HepG2 (cell line): ENCODE data around the gene AMIGO3. TPM values are rescaled to one million over a fixed set of nuclear protein-coding genes. Genes with fewer than 3 reads are reported as not detected.

Source experiments
- ATF4 ChIP-seq, 2 experiments: fragments of 450-650 bp in 1 of 2; sonication (generic) in 1 of 2; formaldehyde crosslinking; IDR thresholded peaks; 2 replicates each; pipeline versions ENCODE4 v1.5.0 to v1.8.0; 2020 to 2022; ENCODE audit warnings: mild to moderate bottlenecking in 1 of 2, missing genetic modification reagents in 1 of 2
- CCDC6 ChIP-seq: sonication (generic); formaldehyde crosslinking; IDR thresholded peaks from 2 replicates; pipeline ENCODE4 v1.8.1; 2022; ENCODE audit warnings: mild to moderate bottlenecking, missing genetic modification reagents, moderate library complexity
- CHD4 ChIP-seq: fragments of 200-600 bp; sonication (generic); IDR thresholded peaks from 2 replicates; pipeline ENCODE4 v1.7.0; 2017; ENCODE audit warnings: mild to moderate bottlenecking, low read length, borderline replicate concordance
- ELF3 ChIP-seq: IDR thresholded peaks from 2 replicates; pipeline ENCODE4 v1.6.1; 2016; ENCODE audit warnings: missing genetic modification reagents, missing compliant biosample characterization
- ETV5 ChIP-seq: IDR thresholded peaks from 2 replicates; pipeline ENCODE4 v1.6.1; 2018; ENCODE audit warnings: missing biosample characterization, missing genetic modification reagents, inconsistent platforms, borderline replicate concordance
- FOXJ3 ChIP-seq: sonication (generic); formaldehyde crosslinking; IDR thresholded peaks from 2 replicates; pipeline ENCODE4 v1.4.0; 2020; ENCODE audit warnings: missing genetic modification reagents, mild to moderate bottlenecking, borderline replicate concordance
- KLF16 ChIP-seq, 2 experiments: sonication (generic) in 1 of 2; formaldehyde crosslinking in 1 of 2; IDR thresholded peaks; 2 replicates each; pipeline versions ENCODE4 v1.6.1 to v1.8.0; 2016 to 2023; ENCODE audit warnings: missing genetic modification reagents in 2 of 2, missing compliant biosample characterization in 1 of 2
- MED8 ChIP-seq: sonication (generic); formaldehyde crosslinking; IDR thresholded peaks from 2 replicates; pipeline ENCODE4 v1.8.1; 2023; ENCODE audit warnings: mild to moderate bottlenecking, missing genetic modification reagents; ENCODE audit not compliant: insufficient replicate concordance
- MTA1 ChIP-seq: sonication (generic); formaldehyde crosslinking; IDR thresholded peaks from 2 replicates; pipeline ENCODE4 v1.4.0; 2020; ENCODE audit warnings: missing genetic modification reagents, mild to moderate bottlenecking, borderline replicate concordance
- MTA3 ChIP-seq: sonication (generic); formaldehyde crosslinking; IDR thresholded peaks from 2 replicates; pipeline ENCODE4 v1.4.0; 2020; ENCODE audit warnings: missing genetic modification reagents
- NR2F6 ChIP-seq, 2 experiments: IDR thresholded peaks; 2 replicates each; pipeline ENCODE4 v1.6.1; 2016; ENCODE audit warnings: antibody characterized with exemption in 1 of 2, mild to moderate bottlenecking in 1 of 2
- POLR2AphosphoS2 ChIP-seq: IDR thresholded peaks from 2 replicates; pipeline ENCODE4 v1.6.1; 2011; ENCODE audit warnings: low read depth, low read length, improper control_type of control experiment
- SAP130 ChIP-seq: IDR thresholded peaks from 2 replicates; pipeline ENCODE4 v1.6.1; 2016; ENCODE audit warnings: low read depth
- SSRP1 ChIP-seq: IDR thresholded peaks from 2 replicates; pipeline ENCODE4 v1.6.1; 2016; ENCODE audit warnings: control low read depth
- TSC22D2 ChIP-seq: sonication (generic); formaldehyde crosslinking; IDR thresholded peaks from 2 replicates; pipeline ENCODE4 v1.5.1; 2020; ENCODE audit warnings: missing genetic modification reagents, mild to moderate bottlenecking, borderline replicate concordance
- ZMYM4 ChIP-seq: sonication (generic); formaldehyde crosslinking; IDR thresholded peaks from 2 replicates; pipeline ENCODE4 v1.8.1; 2023; ENCODE audit warnings: mild to moderate bottlenecking, missing genetic modification reagents
- ZNF3 ChIP-seq: IDR thresholded peaks from 2 replicates; pipeline ENCODE4 v1.7.0; 2017; ENCODE audit warnings: inconsistent platforms
- ZNF335 ChIP-seq: sonication (generic); formaldehyde crosslinking; IDR thresholded peaks from 2 replicates; pipeline ENCODE4 v1.4.0; 2020; ENCODE audit warnings: missing genetic modification reagents
- ZNF710 ChIP-seq: sonication (generic); formaldehyde crosslinking; IDR thresholded peaks from 2 replicates; pipeline ENCODE4 v1.5.0; 2020; ENCODE audit warnings: mild to moderate bottlenecking, missing genetic modification reagents, borderline replicate concordance
- ZSCAN25 ChIP-seq: sonication (generic); formaldehyde crosslinking; IDR thresholded peaks from 2 replicates; pipeline ENCODE4 v1.8.0; 2022; ENCODE audit warnings: mild to moderate bottlenecking, missing genetic modification reagents
- ZSCAN9 ChIP-seq: IDR thresholded peaks from 2 replicates; pipeline ENCODE4 v1.6.1; 2016; ENCODE audit warnings: borderline replicate concordance
- polyA plus RNA-seq, 8 experiments: library from polyadenylated mRNA; depleted of rRNA in 3 of 8; stranded (reverse) in 7 of 8; unstranded in 1 of 8; fragments of >200 nt; fragmentation: Illumina TruSeq in 4 of 8; extraction: Trizol in 4 of 8; gene quantifications; 2 replicates each; pipeline versions ENCODE4 v1.2.1 to v1.2.3, GENCODE V29; 2011 to 2016; ENCODE audit warnings: low read depth in 4 of 8, missing spikeins in 1 of 8, mixed read lengths in 1 of 8; ENCODE audit not compliant: insufficient read depth in 1 of 8
- total RNA-seq, 5 experiments: library from RNA; depleted of rRNA; stranded (reverse); fragments of >200 nt; fragmentation: Illumina TruSeq; extraction: Trizol; gene quantifications; 2 replicates each; pipeline ENCODE4 v1.2.3, GENCODE V29; 2016; ENCODE audit warnings: low read depth in 1 of 5
- TF ChIP-seq, protein P1 (sequence below): sonication (generic); formaldehyde crosslinking; IDR thresholded peaks from 2 replicates; pipeline ENCODE4 v1.8.0; 2022; ENCODE audit warnings: missing genetic modification reagents, mild to moderate bottlenecking, inconsistent platforms, borderline replicate concordance
- TF ChIP-seq, protein P2 (sequence below): sonication (generic); formaldehyde crosslinking; IDR thresholded peaks from 2 replicates; pipeline ENCODE4 v1.8.0; 2022; ENCODE audit warnings: mild to moderate bottlenecking, missing genetic modification reagents
- TF ChIP-seq, protein P3 (sequence below): sonication (generic); formaldehyde crosslinking; IDR thresholded peaks from 2 replicates; pipeline ENCODE4 v1.4.0; 2020; ENCODE audit warnings: missing genetic modification reagents, borderline replicate concordance

The AMIGO3 gene
- total and polyA plus RNA-seq, 2 of the 13 experiments (the other 11 are each of a cell fraction or from before 2014, with no cell fraction given) = 0.35 TPM; not detected in 1

DNA sequence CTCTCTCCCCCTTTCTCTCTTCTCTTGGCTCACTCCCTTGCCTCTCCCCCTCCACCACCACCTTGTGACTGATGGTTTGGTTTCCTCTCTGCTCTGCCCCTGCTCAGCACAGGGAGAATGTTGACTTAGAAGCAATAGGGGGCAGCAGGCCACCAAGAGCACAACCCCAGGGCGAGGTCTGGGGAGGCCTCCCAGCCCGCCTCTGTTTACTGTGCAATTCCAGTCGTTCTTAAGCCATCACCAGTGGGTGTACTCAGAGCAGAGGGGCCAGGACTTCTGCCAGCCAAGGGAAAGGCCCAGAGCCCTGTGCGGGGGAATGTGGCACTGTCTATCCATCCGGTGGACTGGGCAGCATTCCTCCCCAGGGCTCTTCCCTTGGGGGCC lies 51.1 kb downstream of the AMIGO3 start (continued):
- TF ChIP-seq ELF3 (CRISPR knock-in tag) (peak; percentile 79), KLF16 (CRISPR knock-in tag; IDR thresholded peaks at IDR 0.05) (peak in 1 of 2 experiments; percentile 69; a peak in 1 of 4 replicates), MTA1 (CRISPR knock-in tag) (peak; percentile 79; the same call in 1 of the 2 replicates), FOXJ3 (peak; percentile 67; the same call in 1 of the 2 replicates), ZSCAN25 (CRISPR knock-in tag) (peak; percentile 92), TSC22D2 (CRISPR knock-in tag) (0 out of 2 replicates have a peak, but pooled peaks have one; percentile 67), ZNF710 (peak; percentile 92; the same call in 1 of the 2 replicates), ZNF335 (CRISPR knock-in tag) (0 out of 2 replicates have a peak, but pooled peaks have one; percentile 34), POLR2AphosphoS2 (no peak), ZMYM4 (CRISPR knock-in tag) (peak; percentile 69; the same call in 1 of the 2 replicates), SAP130 (CRISPR knock-in tag) (peak; percentile 90), ETV5 (CRISPR knock-in tag) (peak; percentile 66; the same call in 1 of the 2 replicates), MED8 (CRISPR knock-in tag) (peak; percentile 4), ATF4 (CRISPR knock-in tag; IDR thresholded peaks at IDR 0.05) (peak in 1 of 2 experiments; percentile 55; a peak in 1 of 4 replicates), MTA3 (CRISPR knock-in tag) (no peak), NR2F6 (IDR thresholded peaks at IDR 0.05) (peak; percentile 85), NR2F6 (CRISPR knock-in tag; IDR thresholded peaks at IDR 0.05) (peak; percentile 90), CHD4 (no peak), ZNF3 (no peak), SSRP1 (peak; percentile 61; the same call in 1 of the 2 replicates), CCDC6 (CRISPR knock-in tag) (0 out of 2 replicates have a peak, but pooled peaks have one; percentile 57), ZSCAN9 (CRISPR knock-in tag) (peak; percentile 58)
- TF ChIP-seq, protein P1, sequence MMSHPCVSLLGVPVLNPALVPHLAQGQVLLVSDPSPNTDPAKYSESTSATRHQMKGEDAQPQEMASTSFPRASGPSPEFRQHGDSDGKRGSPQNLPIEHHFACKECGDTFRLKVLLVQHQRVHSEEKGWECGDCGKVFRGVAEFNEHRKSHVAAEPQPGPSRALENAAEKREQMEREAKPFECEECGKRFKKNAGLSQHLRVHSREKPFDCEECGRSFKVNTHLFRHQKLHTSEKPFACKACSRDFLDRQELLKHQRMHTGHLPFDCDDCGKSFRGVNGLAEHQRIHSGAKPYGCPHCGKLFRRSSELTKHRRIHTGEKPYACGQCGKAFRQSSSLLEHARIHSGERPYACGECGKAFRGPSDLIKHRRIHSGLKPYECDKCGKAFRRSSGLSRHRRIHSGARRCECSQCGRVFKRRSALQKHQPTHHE = no peak
- TF ChIP-seq, protein P2, sequence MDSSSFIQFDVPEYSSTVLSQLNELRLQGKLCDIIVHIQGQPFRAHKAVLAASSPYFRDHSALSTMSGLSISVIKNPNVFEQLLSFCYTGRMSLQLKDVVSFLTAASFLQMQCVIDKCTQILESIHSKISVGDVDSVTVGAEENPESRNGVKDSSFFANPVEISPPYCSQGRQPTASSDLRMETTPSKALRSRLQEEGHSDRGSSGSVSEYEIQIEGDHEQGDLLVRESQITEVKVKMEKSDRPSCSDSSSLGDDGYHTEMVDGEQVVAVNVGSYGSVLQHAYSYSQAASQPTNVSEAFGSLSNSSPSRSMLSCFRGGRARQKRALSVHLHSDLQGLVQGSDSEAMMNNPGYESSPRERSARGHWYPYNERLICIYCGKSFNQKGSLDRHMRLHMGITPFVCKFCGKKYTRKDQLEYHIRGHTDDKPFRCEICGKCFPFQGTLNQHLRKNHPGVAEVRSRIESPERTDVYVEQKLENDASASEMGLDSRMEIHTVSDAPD (CRISPR knock-in tag) = 0 out of 2 replicates have a peak, but pooled peaks have one; percentile 54
- TF ChIP-seq, protein P3, sequence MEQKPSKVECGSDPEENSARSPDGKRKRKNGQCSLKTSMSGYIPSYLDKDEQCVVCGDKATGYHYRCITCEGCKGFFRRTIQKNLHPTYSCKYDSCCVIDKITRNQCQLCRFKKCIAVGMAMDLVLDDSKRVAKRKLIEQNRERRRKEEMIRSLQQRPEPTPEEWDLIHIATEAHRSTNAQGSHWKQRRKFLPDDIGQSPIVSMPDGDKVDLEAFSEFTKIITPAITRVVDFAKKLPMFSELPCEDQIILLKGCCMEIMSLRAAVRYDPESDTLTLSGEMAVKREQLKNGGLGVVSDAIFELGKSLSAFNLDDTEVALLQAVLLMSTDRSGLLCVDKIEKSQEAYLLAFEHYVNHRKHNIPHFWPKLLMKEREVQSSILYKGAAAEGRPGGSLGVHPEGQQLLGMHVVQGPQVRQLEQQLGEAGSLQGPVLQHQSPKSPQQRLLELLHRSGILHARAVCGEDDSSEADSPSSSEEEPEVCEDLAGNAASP (CRISPR knock-in tag) = peak; percentile 79; the same call in 1 of the 2 replicates
